G401 (cell line): Measurements from ENCODE around the gene RCHY1. TPM values are rescaled to one million over a fixed set of nuclear protein-coding genes. Genes with fewer than 3 reads are reported as not detected.

Source experiments
- DNase-seq: peaks from one replicate; pipeline ENCODE4 v3.0.0-alpha.2; 2015; ENCODE audit warnings: low spot score
- in situ Hi-C: cut with HindIII; loops from 2 replicates; pipeline ENCODE4 v1.10.0; 2016; ENCODE audit warnings: low sequenced_read_pairs, mixed read lengths
- total RNA-seq: library from RNA; depleted of rRNA; stranded (reverse); fragments of >200 nt; shearing (Covaris generic); gene quantifications from 2 replicates; pipeline ENCODE4 v1.2.3, GENCODE V29; 2014; rRNA removed

RCHY1 gene
- total RNA-seq, 1 experiment from 2014 or later: 44.1 TPM

DNA sequence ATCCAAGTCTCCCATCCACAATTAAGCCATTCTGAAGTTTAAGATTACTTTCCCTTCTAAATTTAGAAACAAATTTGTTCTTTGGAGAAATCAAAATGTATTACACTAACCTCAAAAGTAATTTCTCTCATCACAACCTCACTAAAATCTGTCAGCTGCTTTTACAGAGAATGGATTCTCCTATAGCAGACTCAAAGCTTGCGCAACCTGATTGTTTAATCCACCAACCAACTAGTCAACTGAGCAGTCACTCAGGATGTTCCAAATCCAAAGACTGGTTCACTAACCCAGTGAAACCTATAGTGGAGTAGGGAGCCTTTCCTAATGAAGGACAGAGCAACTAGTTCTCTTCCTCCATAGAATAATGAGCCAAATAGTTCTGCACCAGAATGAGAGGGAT is 44.3 kb downstream of the RCHY1 start:
- in situ Hi-C loops: no loop called here
- DNase-seq: no peak

- in situ Hi-C loops: no loop called here
- DNase-seq: no peak
Observed at GRCh38 chr4:75457365-75457764, 56.8 kb downstream of the RCHY1 start.

DNA sequence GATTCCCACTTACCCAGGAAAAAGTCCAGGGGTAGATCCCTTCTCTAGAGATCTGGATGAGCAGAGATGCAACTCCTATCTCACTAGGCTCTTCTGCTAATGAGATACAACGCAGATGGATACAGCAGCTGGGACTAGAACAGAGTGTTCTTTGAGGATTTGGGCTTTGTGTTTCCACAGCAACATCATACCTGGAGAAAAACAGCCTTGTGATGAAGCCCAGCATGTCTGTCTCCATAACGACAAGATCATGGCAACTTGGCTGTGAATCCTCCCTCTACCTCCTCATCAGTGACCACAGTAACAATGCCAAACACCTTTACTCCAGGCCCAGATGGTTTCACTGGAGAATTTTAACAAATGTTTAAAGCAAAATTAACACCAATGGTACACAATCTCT is 80.1 kb downstream of the RCHY1 start:
- no peak for DNase-seq
- in situ Hi-C loops: no loop called here

DNA sequence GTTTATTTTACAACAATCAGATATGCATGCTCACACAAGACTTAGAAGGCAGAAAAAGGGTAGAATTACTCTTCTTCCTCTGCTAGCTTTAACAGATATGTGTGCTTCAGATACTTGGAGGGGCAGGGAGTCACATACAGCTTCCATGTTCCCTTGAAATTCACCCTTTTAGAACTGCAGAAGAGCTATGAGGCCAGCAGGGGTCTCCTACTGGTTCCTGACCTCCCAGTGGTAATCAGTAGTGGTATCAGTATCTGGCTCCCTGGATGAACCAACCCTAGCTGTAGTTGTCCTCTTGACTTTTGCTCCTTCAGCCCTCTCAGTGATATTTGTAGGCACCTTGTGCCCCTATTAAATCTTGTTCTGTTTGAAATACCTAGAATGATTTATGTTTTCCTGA is 81.5 kb downstream of the RCHY1 start:
- DNase-seq: no peak
- in situ Hi-C loops: no loop called here

DNA sequence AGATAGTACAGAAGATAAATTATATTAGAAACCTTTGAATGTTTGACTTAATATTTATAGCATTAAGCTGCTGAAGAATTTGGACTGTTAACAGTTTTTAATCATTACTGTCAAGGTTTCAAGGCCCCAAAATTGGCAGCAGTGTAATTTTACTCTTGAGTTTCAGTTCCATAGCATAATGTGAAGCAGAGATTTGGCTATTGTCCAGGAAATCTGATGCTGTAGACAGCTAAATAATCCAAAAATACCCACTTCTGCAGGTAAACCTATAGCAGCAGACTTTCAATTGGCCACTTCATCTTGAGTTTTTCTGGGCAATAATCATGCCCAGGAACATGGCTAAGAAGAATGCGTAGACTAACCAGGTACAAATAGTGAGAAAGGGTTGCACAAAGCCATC is 85.0 kb downstream of the RCHY1 start:
- peak; percentile 1 for DNase-seq
- in situ Hi-C loops: no loop called here

Other genes starting within 250 kb of the RCHY1 start
- 7.1 and 14.1 TPM in 2 replicates for gene THAP6, start 70 bp upstream of the RCHY1 start, total RNA-seq
- not detected in 2 replicates for gene ODAPH, start 41.7 kb upstream of the RCHY1 start, total RNA-seq
- not detected in 2 replicates for gene CDKL2, start 116.1 kb upstream of the RCHY1 start, total RNA-seq
- gene G3BP2, start 159.0 kb upstream of the RCHY1 start, total RNA-seq: 45.0 and 45.8 TPM in 2 replicates
- gene USO1, start 210.2 kb upstream of the RCHY1 start, total RNA-seq: 41.4 and 65.0 TPM in 2 replicates